ENCODE data around the gene SPAAR.

DNA sequence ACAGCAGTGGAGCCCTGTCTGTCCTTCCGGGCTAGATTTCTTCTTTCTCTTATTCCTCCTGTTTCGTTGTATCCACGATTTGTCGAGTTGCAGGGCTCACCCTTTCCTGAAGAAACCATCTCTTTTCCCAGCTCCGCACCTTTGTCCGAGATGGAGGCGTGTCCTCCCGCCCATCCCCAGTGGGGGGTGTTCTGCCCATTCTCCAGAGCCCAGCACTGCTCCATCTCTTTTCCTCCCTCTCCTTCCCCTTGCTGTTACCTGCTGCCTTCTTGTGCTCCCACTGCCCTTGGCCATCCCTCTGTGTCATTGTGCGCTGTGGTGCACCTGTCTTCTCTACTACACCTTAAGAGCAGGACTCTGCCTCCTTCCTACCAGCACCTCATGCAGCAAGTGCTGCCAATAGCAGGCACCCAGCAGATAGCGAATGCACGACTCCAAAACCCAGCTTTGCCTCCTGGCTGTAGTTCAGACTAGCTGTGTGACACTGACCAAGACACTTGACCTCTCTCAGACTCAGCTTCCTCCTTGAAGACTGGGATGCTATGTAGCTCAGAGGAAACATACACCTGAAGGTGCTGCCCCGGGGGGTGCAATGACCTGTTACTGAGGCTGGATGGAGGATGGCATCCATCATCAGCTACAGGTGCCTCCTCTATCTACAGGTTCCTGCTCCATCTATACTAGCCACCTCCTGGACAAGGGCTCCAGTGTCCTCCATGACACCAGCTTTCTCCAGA is 48.0 kb upstream of the SPAAR start:
- TF ChIP-seq, protein P1, sequence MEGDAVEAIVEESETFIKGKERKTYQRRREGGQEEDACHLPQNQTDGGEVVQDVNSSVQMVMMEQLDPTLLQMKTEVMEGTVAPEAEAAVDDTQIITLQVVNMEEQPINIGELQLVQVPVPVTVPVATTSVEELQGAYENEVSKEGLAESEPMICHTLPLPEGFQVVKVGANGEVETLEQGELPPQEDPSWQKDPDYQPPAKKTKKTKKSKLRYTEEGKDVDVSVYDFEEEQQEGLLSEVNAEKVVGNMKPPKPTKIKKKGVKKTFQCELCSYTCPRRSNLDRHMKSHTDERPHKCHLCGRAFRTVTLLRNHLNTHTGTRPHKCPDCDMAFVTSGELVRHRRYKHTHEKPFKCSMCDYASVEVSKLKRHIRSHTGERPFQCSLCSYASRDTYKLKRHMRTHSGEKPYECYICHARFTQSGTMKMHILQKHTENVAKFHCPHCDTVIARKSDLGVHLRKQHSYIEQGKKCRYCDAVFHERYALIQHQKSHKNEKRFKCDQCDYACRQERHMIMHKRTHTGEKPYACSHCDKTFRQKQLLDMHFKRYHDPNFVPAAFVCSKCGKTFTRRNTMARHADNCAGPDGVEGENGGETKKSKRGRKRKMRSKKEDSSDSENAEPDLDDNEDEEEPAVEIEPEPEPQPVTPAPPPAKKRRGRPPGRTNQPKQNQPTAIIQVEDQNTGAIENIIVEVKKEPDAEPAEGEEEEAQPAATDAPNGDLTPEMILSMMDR (IDR thresholded peaks at IDR 0.05; ENCODE audit: low read depth, low read length, missing input control) = no peak
- TF ChIP-seq TAF1 (conservative IDR thresholded peaks at IDR 0.05) (no peak), HNF4A (conservative IDR thresholded peaks at IDR 0.05) (no peak), MAX (IDR thresholded peaks at IDR 0.05) (no peak), JUND (IDR thresholded peaks at IDR 0.05) (no peak), GABPA (IDR thresholded peaks at IDR 0.05 in 1 of 2, conservative IDR thresholded peaks at IDR 0.05 in 1 of 2) (no peak), YY1 (IDR thresholded peaks at IDR 0.05) (no peak), EGR1 (IDR thresholded peaks at IDR 0.05; ENCODE audit: low read depth in 2 of 2) (no peak), RAD21 (IDR thresholded peaks at IDR 0.05) (no peak), FOXA2 (IDR thresholded peaks at IDR 0.05) (no peak), RXRA (IDR thresholded peaks at IDR 0.05) (no peak)
- TF ChIP-seq, protein P2, sequence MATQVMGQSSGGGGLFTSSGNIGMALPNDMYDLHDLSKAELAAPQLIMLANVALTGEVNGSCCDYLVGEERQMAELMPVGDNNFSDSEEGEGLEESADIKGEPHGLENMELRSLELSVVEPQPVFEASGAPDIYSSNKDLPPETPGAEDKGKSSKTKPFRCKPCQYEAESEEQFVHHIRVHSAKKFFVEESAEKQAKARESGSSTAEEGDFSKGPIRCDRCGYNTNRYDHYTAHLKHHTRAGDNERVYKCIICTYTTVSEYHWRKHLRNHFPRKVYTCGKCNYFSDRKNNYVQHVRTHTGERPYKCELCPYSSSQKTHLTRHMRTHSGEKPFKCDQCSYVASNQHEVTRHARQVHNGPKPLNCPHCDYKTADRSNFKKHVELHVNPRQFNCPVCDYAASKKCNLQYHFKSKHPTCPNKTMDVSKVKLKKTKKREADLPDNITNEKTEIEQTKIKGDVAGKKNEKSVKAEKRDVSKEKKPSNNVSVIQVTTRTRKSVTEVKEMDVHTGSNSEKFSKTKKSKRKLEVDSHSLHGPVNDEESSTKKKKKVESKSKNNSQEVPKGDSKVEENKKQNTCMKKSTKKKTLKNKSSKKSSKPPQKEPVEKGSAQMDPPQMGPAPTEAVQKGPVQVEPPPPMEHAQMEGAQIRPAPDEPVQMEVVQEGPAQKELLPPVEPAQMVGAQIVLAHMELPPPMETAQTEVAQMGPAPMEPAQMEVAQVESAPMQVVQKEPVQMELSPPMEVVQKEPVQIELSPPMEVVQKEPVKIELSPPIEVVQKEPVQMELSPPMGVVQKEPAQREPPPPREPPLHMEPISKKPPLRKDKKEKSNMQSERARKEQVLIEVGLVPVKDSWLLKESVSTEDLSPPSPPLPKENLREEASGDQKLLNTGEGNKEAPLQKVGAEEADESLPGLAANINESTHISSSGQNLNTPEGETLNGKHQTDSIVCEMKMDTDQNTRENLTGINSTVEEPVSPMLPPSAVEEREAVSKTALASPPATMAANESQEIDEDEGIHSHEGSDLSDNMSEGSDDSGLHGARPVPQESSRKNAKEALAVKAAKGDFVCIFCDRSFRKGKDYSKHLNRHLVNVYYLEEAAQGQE (IDR thresholded peaks at IDR 0.05) = no peak
- TF ChIP-seq, protein P3, sequence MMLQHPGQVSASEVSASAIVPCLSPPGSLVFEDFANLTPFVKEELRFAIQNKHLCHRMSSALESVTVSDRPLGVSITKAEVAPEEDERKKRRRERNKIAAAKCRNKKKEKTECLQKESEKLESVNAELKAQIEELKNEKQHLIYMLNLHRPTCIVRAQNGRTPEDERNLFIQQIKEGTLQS (IDR thresholded peaks at IDR 0.05) = no peak
- TF ChIP-seq, protein P4, sequence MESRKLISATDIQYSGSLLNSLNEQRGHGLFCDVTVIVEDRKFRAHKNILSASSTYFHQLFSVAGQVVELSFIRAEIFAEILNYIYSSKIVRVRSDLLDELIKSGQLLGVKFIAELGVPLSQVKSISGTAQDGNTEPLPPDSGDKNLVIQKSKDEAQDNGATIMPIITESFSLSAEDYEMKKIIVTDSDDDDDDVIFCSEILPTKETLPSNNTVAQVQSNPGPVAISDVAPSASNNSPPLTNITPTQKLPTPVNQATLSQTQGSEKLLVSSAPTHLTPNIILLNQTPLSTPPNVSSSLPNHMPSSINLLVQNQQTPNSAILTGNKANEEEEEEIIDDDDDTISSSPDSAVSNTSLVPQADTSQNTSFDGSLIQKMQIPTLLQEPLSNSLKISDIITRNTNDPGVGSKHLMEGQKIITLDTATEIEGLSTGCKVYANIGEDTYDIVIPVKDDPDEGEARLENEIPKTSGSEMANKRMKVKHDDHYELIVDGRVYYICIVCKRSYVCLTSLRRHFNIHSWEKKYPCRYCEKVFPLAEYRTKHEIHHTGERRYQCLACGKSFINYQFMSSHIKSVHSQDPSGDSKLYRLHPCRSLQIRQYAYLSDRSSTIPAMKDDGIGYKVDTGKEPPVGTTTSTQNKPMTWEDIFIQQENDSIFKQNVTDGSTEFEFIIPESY (IDR thresholded peaks at IDR 0.05) = no peak

Data from liver (tissue), 3 donors.